Stomach (tissue), 4 donors: ENCODE data around the gene LEFTY1.

Experiments
- CTCF ChIP-seq, 7 experiments: fragments of 450-650 bp in 4 of 7; fragments of 200-600 bp in 3 of 7; sonication (generic) in 3 of 7; IDR thresholded peaks; one replicate each; pipeline ENCODE4 v1.5.1; 2016 to 2019; ENCODE audit warnings: antibody characterized with exemption in 7 of 7, control low read depth in 2 of 7, mild to moderate bottlenecking in 1 of 7
- POLR2A ChIP-seq, 4 donors: fragments of 450-650 bp; IDR thresholded peaks; one replicate each; pipeline ENCODE4 v1.6.1; 2016; ENCODE audit warnings: antibody characterized with exemption in 4 of 4, control low read depth in 2 of 4, mild to moderate bottlenecking in 1 of 4, moderate library complexity in 1 of 4

- TF ChIP-seq CTCF (IDR thresholded peaks at IDR 0.05) (peak in 1 of 7 experiments; percentile 2), POLR2A (IDR thresholded peaks at IDR 0.05) (no peak)
These were observed 6.0 kb downstream of the LEFTY1 start for GRCh38 chr1:225882694-225883615.
